ENCODE results near the gene SP5. TPM values are rescaled to one million over a fixed set of nuclear protein-coding genes. Genes with fewer than 3 reads are reported as not detected.

Gene SP5
- total and polyA plus RNA-seq, 9 of the 15 experiments (the other 6 are each of a cell fraction or from before 2014, with no cell fraction given) = 0.03 to 1.7 (median 0.16) TPM; not detected in 1

GRCh38 chr2:170707821-170708795, 7.0 kb upstream of the SP5 start (continued):
- TF ChIP-seq CXXC5 (CRISPR knock-in tag; IDR thresholded peaks at IDR 0.05) (0 out of 2 replicates have a peak, but pooled peaks have one; percentile 29), USF1 (CRISPR knock-in tag; IDR thresholded peaks at IDR 0.05) (0 out of 2 replicates have a peak, but pooled peaks have one; percentile 17), ETV1 (tag; conservative IDR thresholded peaks at IDR 0.05; ENCODE audit: low read depth) (0 out of 2 replicates have a peak, but pooled peaks have one; percentile 17), ZZZ3 (IDR thresholded peaks at IDR 0.05) (no peak), ZNF707 (CRISPR knock-in tag; conservative IDR thresholded peaks at IDR 0.05) (no peak), ZNF592 (IDR thresholded peaks at IDR 0.05) (peak; percentile 70), MYC (IDR thresholded peaks at IDR 0.05; ENCODE audit: low read depth, low read length) (peak; percentile 21; the same call in 1 of the 2 replicates), MYC (CRISPR knock-in tag; IDR thresholded peaks at IDR 0.05; ENCODE audit: borderline replicate concordance, low read depth) (no peak), TOE1 (IDR thresholded peaks at IDR 0.05; ENCODE audit: borderline replicate concordance) (0 out of 2 replicates have a peak, but pooled peaks have one; percentile 19), TOE1 (CRISPR knock-in tag; IDR thresholded peaks at IDR 0.05; ENCODE audit: borderline replicate concordance, low read depth) (no peak), ZNF589 (CRISPR knock-in tag; IDR thresholded peaks at IDR 0.05; ENCODE audit: low read depth) (no peak), ETV6 (IDR thresholded peaks at IDR 0.05; ENCODE audit: borderline replicate concordance in 1 of 2, low read depth in 2 of 2, low read length in 1 of 2) (no peak), ETV6 (CRISPR knock-in tag; IDR thresholded peaks at IDR 0.05; ENCODE audit: borderline replicate concordance) (no peak), MAFG (tag; conservative IDR thresholded peaks at IDR 0.05) (no peak), MAX (CRISPR knock-in tag; IDR thresholded peaks at IDR 0.05) (peak; percentile 71), ZBTB17 (CRISPR knock-in tag; IDR thresholded peaks at IDR 0.05) (no peak), KLF6 (CRISPR knock-in tag; IDR thresholded peaks at IDR 0.05; ENCODE audit: borderline replicate concordance) (no peak), EP400 (IDR thresholded peaks at IDR 0.05) (0 out of 2 replicates have a peak, but pooled peaks have one; percentile 18), ZNF445 (CRISPR knock-in tag; IDR thresholded peaks at IDR 0.05; ENCODE audit: low read depth) (no peak)
